AG09319 (cell line): ENCODE results near the gene ARL15.

Source experiments
- DNase-seq: peaks from one replicate; pipeline ENCODE4 v3.0.0-alpha.2; 2010; ENCODE audit warnings: low read depth; ENCODE audit errors: extremely low read depth
- TF ChIP-seq, protein P1 (sequence below): IDR thresholded peaks from 2 replicates; pipeline ENCODE4 v1.5.1; 2011; ENCODE audit warnings: low read depth, mild to moderate bottlenecking, inconsistent platforms, low read length, moderate library complexity

ARL15 gene

DNA sequence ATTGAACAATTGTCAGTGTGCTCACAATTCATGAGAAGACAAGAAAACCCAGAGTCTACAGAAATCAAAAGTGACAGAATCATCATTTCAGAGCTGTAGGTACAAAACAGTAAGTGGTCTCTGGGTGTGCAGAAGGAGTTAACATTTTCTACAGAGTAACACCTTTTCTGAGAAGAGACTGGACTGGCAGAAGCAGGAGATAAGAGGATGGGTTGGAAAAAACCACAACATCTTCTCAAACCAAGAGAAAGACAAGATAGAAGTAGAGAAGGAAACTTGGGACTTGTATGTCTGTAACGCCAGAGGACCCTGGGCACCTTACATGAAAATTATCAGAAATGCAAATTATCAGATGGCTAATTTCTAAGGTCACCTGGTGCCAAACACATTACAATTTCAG lies 82.6 kb downstream of the ARL15 start:
- TF ChIP-seq, protein P1, sequence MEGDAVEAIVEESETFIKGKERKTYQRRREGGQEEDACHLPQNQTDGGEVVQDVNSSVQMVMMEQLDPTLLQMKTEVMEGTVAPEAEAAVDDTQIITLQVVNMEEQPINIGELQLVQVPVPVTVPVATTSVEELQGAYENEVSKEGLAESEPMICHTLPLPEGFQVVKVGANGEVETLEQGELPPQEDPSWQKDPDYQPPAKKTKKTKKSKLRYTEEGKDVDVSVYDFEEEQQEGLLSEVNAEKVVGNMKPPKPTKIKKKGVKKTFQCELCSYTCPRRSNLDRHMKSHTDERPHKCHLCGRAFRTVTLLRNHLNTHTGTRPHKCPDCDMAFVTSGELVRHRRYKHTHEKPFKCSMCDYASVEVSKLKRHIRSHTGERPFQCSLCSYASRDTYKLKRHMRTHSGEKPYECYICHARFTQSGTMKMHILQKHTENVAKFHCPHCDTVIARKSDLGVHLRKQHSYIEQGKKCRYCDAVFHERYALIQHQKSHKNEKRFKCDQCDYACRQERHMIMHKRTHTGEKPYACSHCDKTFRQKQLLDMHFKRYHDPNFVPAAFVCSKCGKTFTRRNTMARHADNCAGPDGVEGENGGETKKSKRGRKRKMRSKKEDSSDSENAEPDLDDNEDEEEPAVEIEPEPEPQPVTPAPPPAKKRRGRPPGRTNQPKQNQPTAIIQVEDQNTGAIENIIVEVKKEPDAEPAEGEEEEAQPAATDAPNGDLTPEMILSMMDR, result no peak
- DNase-seq, result no peak

DNA sequence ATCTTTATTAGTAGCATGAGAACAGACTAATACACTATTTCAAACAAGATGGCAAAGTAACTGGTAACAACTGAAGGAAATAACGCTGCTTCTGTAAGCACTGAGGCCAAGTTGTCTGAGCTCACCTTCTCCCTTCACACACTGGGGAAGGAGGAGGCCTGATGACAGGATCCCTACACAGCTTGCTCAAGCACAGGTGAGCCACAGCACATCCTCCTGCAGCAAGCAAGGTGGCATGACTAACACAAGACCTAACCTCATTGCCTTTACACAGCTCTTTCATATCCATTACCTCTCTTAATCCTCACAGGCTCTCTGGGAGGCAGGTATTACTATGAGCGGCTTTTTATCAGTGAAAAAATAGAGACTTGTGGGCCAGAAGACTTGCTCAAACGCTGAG lies 83.3 kb downstream of the ARL15 start:
- TF ChIP-seq, protein P1, result no peak

DNA sequence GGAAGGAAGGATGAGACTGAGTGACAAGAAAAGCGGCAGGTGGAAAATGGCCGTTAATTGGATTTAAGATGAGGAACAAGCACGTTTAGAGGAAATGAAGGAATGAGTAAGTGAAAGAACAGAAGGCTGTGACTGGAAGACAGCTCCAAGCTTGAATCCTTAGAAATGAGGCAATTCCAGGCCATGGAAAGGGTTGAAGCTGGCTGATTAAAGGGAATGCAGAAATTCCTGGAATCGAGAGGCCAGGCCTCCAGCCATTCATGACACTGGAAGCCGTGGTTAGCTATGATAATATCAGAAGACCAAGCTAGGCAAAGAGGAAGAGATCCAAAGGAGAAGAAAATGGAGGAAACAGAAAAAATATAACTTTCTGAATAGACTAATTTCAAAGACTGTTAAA lies 84.2 kb downstream of the ARL15 start:
- no peak for DNase-seq
- TF ChIP-seq, protein P1, result no peak

More for the DNA sequence above, 83.3 kb downstream of the ARL15 start:
- DNase-seq, result no peak

DNA sequence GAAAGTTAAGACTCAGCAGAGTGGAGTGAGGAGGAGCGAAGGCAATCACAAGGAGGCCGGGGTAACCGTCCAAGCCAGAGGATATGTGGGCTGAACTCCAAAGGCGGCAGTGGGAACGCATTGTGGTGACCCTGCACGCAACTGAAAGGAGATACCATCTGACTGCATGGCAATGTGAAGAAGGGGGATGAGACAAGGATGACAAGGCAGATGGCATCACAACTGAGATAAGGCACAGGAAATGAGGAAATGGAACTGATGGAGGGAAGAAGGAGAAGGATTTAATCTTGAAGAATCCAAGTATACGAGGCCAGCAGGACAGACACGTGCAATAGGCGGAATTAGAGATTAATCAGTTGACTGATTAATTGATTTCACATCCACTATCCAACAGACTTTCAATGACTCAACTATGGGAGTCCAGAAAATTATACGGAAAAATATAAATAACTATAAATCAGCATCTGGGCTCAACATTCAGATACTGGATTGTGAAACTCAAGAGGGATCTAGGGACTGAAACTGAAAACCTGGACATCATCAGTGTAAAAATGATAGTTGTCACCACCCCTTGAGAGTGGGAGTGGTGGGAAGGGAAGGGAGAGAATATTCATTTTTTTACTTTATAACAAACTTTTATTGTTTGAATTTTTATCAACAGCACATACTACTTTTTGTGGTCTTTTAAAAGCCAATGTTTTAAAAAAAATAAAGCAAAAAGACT lies 86.1 kb downstream of the ARL15 start:
- DNase-seq, result no peak
- TF ChIP-seq, protein P1, result no peak

DNA sequence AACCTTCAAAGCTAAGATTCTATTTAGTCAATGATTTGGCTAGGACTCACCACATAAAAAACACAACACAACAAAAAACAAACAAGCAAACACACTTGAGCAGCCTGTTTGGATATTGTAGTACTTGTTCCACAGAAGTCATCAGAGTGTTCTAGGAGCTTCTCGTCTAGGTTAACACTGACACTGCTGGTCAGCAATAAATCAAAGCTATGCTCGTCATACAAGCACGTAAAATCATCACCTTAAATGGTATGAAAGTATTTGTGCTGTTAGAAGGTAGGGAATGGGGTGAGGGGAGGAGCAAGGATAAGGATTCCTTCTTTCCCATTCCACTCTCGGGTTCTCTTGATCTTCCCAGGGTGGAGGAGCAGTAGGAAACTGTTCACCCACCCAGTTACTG lies 88.0 kb downstream of the ARL15 start:
- TF ChIP-seq, protein P1, result no peak
- no peak for DNase-seq

DNA sequence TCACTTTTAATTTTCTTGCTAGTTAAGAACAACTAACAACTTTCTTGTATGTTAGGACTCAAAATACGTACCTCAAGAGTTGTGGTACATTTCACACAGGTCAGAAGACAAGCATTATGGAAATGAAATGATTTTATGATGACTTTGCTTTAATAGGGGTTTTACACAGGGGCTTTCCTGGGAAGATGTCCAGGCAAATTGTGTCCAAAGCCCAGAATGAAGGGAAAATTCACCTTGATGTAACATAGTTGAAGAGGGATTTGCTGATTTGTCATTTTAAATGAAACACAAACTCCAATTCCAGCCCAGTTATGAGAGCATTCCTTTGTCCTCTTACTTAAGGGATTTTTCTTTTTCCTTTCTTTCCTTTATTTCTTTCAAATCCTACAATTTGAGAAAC lies 89.2 kb downstream of the ARL15 start:
- no peak for DNase-seq
- TF ChIP-seq, protein P1, result no peak

DNA sequence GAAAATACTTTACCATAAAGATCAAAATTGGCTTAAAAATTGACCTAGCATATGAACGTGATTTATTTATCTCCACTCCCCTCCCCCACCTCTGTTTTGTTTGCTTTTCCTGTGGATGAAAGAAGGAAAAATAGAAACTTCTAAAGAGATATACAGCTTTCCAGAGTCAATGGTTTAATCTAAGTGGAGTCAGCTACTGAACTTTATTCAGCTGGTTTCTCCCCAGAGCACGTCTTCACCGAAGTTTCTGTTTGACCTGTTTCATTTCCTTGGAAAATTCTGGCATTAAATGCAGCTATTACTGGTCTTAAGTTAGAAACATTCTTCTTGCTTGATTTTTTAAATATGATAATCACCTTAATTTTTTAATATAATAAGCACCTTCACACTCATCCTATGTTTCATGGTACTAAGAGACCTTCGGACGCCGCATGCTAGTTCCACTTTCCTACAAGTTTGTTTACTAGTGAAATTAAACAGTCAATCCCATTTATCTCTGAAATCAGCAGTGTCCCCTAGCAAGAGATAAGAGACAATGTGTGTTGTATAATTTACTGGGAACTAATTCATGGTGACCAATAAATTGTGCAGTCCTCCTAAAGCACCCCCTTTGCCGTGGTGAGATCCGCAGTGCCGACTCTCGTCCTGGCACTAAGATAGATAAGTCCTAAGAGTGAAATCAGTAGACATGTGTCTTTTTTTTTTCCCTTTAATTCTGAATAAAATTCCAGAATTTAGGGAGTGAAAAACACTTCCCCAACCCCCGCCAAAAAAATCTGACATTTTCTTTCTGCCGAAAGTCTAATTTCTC lies 89.9 kb downstream of the ARL15 start:
- DNase-seq, result no peak
- TF ChIP-seq, protein P1, result no peak
